ENCODE measurements around the gene PLXNB1.

The PLXNB1 gene

DNA sequence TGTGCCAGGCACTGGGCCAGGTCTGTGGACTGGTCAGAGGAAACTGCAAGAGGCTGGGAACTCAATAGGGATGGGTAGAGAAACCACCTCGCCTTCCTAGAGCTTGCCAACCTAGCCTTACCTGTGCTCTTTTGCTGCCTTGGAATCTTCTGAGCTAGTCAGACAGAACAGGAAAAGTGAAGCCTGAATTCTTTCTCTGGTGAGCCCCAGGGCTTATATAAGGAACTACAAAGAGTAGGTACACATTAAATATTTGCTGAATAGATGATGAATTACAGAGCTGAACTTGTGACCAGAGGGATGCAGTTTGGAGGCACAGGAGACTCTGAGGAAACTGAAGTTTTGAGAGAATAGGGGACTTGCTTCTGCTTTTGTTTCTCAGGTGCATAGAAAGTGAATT lies 73.5 kb downstream of the PLXNB1 start:
- DNase-seq, result no peak

DNA sequence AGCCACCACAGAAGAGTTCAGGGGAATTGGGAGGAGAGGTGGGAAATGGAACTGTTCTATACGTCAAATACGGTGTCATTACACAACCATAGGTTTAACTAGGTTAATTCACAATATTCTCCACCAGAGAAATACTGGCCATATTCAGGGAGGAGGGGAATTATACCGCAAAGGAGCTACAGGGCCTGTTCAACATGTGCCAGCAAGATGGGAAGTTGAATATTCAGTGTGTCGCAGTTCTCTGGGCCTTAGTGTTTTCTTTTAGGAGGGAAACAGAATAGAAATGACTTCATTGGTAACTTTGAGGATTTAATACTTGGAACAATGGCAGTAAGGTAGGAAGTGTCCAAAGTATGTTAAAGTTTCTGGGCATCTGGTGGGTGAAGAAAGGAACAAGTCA lies 75.9 kb downstream of the PLXNB1 start:
- no peak for DNase-seq
